Tibial artery (tissue), 4 donors: Measurements from ENCODE around the gene AFP.

ENCODE experiments used
- DNase-seq, 2 donors: peaks; one replicate each; pipeline ENCODE4 v3.0.0-alpha.2; 2019
- H3K27ac ChIP-seq, 2 donors: fragments of 200-600 bp; sonication (generic) in 1 of 2; 1 replicate in 1 of 2; 2 replicates in 1 of 2; pipeline ENCODE4 v1.5.1; 2018 to 2019; ENCODE audit warnings: mild to moderate bottlenecking in 1 of 2
- H3K27me3 ChIP-seq, 2 donors: fragments of 200-600 bp; sonication (generic) in 1 of 2; one replicate each; pipeline versions ENCODE4 v1.5.1 to v1.6.0; 2016 to 2019
- H3K36me3 ChIP-seq, 3 donors: fragments of 200-600 bp; sonication (generic) in 2 of 3; one replicate each; pipeline ENCODE4 v1.5.1; 2016 to 2019; ENCODE audit warnings: mild to moderate bottlenecking in 2 of 3
- H3K4me1 ChIP-seq, 4 donors: fragments of 200-600 bp; sonication (generic) in 2 of 4; 1 replicate in 3 of 4; 2 replicates in 1 of 4; pipeline ENCODE4 v1.5.1; 2016 to 2019
- H3K4me3 ChIP-seq, 2 donors: fragments of 200-600 bp; sonication (generic) in 1 of 2; 1 replicate in 1 of 2; 2 replicates in 1 of 2; pipeline ENCODE4 v1.5.1; 2018 to 2019; ENCODE audit warnings: mild to moderate bottlenecking in 2 of 2
- H3K9me3 ChIP-seq, 3 donors: fragments of 200-600 bp; sonication (generic) in 1 of 3; one replicate each; pipeline ENCODE4 v1.5.1; 2016 to 2019
- intact Hi-C: fragments of 100-400 bp; cut with DNase I; formaldehyde crosslinking; loops from one replicate; pipeline ENCODE4 v1.15.0; 2023; ENCODE audit warnings: low total_unique reads
- TF ChIP-seq, protein P1 (sequence below), 2 experiments: fragments of 200-600 bp in 1 of 2; fragments of 450-650 bp in 1 of 2; IDR thresholded peaks; one replicate each; pipeline ENCODE4 v1.5.1; 2017 to 2019; ENCODE audit warnings: antibody characterized with exemption in 2 of 2, mild to moderate bottlenecking in 1 of 2, moderate library complexity in 1 of 2

AFP gene

DNA sequence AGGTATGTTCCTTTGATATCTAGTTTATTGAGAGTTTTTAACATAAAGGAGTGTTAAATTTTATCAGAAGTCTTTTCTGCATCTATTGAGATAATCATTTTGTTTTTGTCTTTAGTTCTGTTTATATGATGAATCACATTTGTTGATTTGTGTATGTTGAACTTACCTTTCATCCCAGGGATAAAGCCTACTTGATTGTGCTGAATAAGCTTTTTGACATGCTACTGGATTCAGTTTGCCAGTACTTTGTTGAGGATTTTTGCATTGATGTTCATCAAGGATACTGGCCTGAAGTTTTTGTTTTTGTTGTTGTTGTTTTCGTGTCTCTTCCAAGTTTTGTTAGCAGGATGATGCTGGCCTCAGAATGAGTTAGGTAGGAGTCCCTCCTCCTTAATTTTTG, 34.7 kb downstream of the AFP start:
- DNase-seq = no peak
- TF ChIP-seq, protein P1, sequence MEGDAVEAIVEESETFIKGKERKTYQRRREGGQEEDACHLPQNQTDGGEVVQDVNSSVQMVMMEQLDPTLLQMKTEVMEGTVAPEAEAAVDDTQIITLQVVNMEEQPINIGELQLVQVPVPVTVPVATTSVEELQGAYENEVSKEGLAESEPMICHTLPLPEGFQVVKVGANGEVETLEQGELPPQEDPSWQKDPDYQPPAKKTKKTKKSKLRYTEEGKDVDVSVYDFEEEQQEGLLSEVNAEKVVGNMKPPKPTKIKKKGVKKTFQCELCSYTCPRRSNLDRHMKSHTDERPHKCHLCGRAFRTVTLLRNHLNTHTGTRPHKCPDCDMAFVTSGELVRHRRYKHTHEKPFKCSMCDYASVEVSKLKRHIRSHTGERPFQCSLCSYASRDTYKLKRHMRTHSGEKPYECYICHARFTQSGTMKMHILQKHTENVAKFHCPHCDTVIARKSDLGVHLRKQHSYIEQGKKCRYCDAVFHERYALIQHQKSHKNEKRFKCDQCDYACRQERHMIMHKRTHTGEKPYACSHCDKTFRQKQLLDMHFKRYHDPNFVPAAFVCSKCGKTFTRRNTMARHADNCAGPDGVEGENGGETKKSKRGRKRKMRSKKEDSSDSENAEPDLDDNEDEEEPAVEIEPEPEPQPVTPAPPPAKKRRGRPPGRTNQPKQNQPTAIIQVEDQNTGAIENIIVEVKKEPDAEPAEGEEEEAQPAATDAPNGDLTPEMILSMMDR (IDR thresholded peaks at IDR 0.05) = no peak
- no peak overlapping the region for H3K4me3 ChIP-seq
- no peak overlapping the region for H3K27ac ChIP-seq
- H3K9me3 ChIP-seq = peaks cover 0 to 7% (median 0%) of the 10 kb centered on the region in 3 donors
- no peaks in the 10 kb centered on the region for H3K27me3 ChIP-seq
- H3K36me3 ChIP-seq = no peaks in the 10 kb centered on the region
- no peaks in the 10 kb centered on the region for H3K4me1 ChIP-seq
- intact Hi-C loops = no loop called here

DNA sequence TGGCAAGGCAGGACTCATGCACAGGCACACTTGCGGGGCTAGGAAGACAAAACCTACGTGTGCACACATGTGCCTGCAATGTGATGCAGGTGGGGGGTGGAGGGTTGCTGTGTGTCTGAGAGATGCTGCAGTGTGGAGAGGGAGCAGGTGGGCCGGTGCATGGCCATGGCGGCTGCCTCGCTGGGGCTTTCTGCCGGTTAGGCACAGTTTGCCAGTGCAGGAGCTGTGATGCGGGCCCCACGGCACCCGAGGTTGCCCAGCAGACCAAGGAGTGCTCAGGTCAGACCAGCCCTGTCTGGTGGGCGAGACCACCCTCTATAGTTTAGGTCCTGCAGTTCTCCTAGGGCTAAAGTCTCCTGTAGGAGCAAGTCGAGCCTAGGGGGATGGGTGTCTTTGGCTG, 41.2 kb downstream of the AFP start:
- Histone ChIP-seq H3K27ac (no peak overlapping the region), H3K4me3 (no peak overlapping the region), H3K4me1 (no peaks in the 10 kb centered on the region), H3K9me3 (peaks cover 0 to 7% (median 0%) of the 10 kb centered on the region in 3 donors), H3K27me3 (no peaks in the 10 kb centered on the region), H3K36me3 (no peaks in the 10 kb centered on the region)
- DNase-seq = no peak
- TF ChIP-seq, protein P1 (IDR thresholded peaks at IDR 0.05) = no peak
- intact Hi-C loops = no loop called here

DNA sequence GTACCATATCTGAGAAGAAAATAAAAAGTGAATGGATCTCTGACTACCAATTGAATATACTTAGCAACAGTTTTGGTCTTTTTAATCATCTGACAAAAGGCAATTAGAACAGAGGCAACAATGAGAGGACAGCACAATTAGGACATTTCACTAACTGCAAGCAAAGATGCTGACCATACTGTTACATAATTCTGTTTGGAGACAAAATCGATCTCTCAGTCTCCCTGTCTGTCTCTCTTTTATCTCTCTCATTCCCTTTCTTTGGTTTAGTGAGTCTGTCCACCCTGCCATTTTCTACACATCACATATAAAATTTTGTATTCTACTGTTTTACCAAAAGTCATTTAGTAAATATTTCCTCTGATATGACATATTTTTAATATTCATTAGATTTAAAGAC, 43.3 kb downstream of the AFP start:
- TF ChIP-seq, protein P1 (IDR thresholded peaks at IDR 0.05) = no peak
- H3K4me1 ChIP-seq = no peaks in the 10 kb centered on the region
- no peak for DNase-seq
- peaks cover 0 to 7% (median 0%) of the 10 kb centered on the region in 3 donors for H3K9me3 ChIP-seq
- H3K27ac ChIP-seq = no peak overlapping the region
- H3K4me3 ChIP-seq = no peak overlapping the region
- no peaks in the 10 kb centered on the region for H3K27me3 ChIP-seq
- H3K36me3 ChIP-seq = no peaks in the 10 kb centered on the region
- intact Hi-C loops = no loop called here

DNA sequence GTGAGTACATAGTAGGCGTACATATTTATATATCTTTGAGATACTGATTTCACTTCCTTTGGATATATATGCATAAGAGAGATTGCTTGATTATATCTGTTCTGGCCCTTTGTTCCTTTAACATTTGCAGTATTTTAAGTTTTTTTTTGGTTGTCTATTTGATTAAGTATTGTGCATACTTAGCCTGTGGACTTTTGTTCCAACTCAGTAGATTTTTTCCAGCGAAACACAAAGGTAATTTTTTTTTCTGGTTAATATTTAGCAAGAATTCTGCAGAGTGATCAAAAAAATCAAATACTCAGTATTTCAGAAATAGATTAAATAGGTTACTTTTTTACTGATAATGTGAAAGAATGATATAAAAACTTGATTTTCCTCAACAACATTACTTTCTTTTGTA, 45.3 kb downstream of the AFP start, which contains the start of gene AFM:
TSS of gene AFM (plus strand) at position 388 of the 400 bp plus-strand sequence. CDS start 31 bp downstream, outside the sequence.
- intact Hi-C loops = no loop called here
- TF ChIP-seq, protein P1 (IDR thresholded peaks at IDR 0.05) = no peak
- no peak within 1 kb of the TSS for H3K27ac ChIP-seq

DNA sequence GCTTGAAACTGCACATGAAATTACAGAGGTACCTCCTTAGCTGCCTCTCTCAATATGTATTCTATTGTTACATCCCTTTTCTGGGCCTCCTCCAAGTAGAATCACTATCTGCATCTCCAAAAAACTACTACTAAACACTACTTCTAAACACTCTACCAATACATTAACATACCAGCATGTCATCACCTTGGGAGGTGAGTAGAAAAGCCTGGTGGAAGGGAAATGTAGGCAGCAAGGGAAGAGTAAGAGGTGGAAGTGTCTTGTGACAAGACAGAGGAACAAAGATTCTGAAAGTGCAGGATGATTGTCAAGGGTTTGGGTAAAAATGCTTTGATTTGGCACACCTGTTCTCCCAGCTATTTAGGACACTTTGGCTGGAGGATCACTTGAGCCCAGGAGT, 49.1 kb downstream of the AFP start:
- Histone ChIP-seq H3K36me3 (no peaks in the 10 kb centered on the region), H3K27me3 (no peaks in the 10 kb centered on the region), H3K4me1 (no peaks in the 10 kb centered on the region), H3K4me3 (no peak overlapping the region), H3K9me3 (no peaks in the 10 kb centered on the region), H3K27ac (no peak overlapping the region)
- DNase-seq = no peak
- intact Hi-C loops = no loop called here
- TF ChIP-seq, protein P1 (IDR thresholded peaks at IDR 0.05) = no peak

More for the DNA sequence above, 45.3 kb downstream of the AFP start, which contains the start of gene AFM:
- no peaks in the 10 kb centered on the region for H3K4me1 ChIP-seq
- no peak within 1 kb of the TSS for H3K4me3 ChIP-seq
- H3K36me3 ChIP-seq = no peaks in the 10 kb centered on the region
- H3K9me3 ChIP-seq = no peaks in the 10 kb centered on the region
- no peaks in the 10 kb centered on the region for H3K27me3 ChIP-seq
- DNase-seq = no peak

DNA sequence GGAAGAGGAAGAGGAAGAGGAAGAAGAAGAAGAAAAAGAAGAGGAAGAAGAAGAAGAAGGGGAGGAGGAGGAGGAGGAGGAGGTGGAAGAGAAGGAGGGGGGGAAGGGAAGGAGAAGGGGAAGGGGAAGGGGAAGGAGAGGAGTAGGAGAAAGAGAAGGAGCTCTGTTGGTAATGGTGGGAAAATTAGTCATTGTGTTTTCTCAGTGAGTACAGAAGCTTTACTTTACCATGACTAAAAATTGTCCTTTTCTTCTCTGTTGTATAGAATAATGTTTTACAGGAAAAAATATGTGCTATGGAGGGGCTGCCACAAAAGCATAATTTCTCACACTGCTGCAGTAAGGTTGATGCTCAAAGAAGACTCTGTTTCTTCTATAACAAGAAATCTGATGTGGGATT, 49.6 kb downstream of the AFP start:
- Histone ChIP-seq H3K4me1 (no peaks in the 10 kb centered on the region), H3K4me3 (no peak overlapping the region), H3K36me3 (no peaks in the 10 kb centered on the region), H3K9me3 (no peaks in the 10 kb centered on the region), H3K27me3 (no peaks in the 10 kb centered on the region), H3K27ac (no peak overlapping the region)
- intact Hi-C loops = no loop called here
- no peak for DNase-seq
- TF ChIP-seq, protein P1 (IDR thresholded peaks at IDR 0.05) = no peak
